SK-N-SH (cell line): Measurements from ENCODE around the gene RGS7BP.

ENCODE experiments used
- CTCF ChIP-seq: fragments of 200-600 bp; sonication (generic); IDR thresholded peaks from 2 replicates; pipeline ENCODE4 v1.6.1; 2017; ENCODE audit warnings: antibody characterized with exemption, mild to moderate bottlenecking, moderate library complexity
- MEF2A ChIP-seq: IDR thresholded peaks from 2 replicates; pipeline ENCODE4 v1.4.0; 2012; ENCODE audit warnings: low read depth, borderline replicate concordance

- no peak for TF ChIP-seq CTCF
- no peak for TF ChIP-seq MEF2A
These were observed 113.8 kb downstream of the RGS7BP start for GRCh38 chr5:64619609-64620008.
